HG02642 (cell line): Measurements from ENCODE around the gene CACNA1S.

Source experiments
- ATAC-seq: cut with Tn5 transposase; IDR thresholded peaks from one replicate; pipeline ENCODE4 v1.9.1; 2021; ENCODE audit warnings: mild to moderate bottlenecking; ENCODE audit not compliant: unreplicated experiment, poor library complexity

Gene CACNA1S

DNA sequence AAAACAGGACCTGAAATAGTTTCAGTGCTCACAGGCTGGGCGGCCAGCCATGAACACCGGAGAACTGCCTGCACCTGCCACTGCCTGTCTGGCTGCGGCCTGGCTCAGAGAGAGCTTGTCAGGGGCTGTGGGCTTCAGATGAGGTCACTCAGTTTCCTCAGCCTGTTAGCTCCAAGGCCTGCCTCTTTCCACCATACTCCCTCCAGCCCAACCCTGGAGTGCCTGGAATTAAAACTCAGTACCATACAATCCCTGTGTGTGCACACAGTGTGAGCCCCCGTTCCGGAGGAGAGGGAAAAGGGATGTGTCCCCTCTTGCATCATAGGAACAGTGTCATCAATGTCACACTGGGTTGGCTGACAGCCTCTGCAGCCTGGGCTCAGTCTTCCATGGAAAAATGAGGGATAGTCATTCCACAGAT, 16.2 kb downstream of the CACNA1S start:
- no peak for ATAC-seq

DNA sequence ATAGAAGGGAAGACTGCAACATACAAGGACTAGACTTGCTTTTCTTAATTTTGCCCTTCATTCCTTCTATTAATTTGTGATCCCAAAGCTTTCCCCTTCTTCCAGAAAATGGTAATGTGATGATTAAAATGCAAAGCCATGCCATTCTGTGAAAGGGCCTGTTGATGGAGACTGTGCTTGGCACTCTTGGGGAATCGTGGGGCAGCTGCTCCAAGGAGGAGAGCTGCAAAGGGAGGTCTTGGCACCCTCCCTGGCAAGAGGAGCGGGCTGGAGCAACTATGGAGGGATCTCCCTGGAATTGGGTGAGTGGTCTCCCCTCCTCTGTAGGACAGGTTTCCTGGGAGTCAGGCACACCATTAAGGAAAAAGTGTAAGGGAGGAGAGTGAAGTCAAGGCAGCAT, 16.6 kb downstream of the CACNA1S start:
- no peak for ATAC-seq

DNA sequence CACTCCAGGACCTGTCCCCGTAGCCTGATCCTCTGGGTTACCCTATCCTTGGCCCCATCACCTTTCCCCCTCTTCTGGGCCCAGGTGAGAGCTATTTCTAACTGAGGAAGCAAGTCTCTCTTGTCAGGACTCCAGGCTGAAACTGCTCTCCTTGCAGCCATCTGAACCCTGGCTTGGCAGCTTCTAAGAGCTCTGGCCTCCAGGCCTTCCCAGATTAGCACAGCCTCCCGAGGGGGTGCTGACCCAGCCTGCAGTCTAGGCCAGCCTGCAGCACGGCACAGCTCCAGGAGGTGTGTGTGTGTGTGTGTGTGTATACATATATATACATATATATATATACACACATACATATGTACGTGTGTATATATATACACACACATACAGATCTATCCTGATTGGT, 17.4 kb downstream of the CACNA1S start:
- no peak for ATAC-seq

DNA sequence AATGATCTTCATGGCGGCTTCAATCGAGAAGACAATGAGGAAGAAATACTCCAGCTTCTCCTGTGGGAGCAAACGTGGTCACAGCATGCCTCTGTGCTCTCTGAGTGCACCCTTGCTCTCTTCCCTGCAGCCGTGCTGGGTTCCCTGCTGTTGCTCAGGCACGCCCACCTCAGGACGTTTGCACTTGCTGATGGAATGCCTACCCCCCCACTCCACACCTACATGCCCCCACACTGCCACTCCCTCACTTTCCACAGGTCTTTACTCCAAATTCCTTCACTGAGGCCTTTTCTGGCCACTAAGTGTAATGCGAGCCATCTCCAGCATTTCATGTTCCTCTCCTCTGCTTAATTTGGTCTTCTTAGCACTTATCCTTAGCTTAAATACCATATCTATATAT, 18.3 kb downstream of the CACNA1S start:
- ATAC-seq: no peak

DNA sequence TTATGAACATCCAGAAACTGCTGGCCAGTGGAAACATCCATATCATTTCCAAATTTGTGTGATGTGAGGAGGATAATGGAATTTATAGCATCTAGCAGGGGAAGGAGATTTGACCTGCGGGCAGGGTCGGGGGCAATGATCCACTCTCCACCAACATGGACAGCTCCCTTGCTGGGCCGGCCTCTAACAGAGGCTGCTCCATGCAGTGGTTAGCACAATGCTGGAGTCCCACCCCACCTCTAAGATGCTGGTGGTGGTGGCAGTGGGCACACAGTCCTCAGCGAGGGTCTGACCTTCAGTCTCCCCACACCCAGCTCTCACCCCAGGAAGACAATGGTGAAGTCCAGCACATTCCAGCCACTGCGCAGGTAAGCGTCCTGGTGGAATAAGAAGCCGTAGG, 18.7 kb downstream of the CACNA1S start:
- no peak for ATAC-seq

DNA sequence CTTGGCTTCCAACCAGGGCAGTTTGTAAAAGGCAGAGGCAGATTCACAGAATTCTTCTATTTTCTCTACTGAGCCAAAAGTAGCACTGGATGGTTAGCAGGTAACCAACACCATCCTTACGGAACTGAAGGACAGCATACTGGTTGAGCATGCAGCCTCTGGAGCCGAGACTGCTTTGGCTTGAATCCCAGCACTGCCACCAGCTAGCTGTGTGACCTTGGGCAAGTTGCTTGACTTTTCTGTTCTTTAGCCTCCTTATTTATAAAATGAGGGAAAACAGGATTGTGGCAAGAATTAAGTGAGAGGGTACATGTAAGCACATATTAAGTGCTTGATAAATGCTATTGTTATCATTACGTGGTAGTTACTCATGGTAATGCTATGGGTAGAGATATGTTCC, 19.5 kb downstream of the CACNA1S start:
- no peak for ATAC-seq

DNA sequence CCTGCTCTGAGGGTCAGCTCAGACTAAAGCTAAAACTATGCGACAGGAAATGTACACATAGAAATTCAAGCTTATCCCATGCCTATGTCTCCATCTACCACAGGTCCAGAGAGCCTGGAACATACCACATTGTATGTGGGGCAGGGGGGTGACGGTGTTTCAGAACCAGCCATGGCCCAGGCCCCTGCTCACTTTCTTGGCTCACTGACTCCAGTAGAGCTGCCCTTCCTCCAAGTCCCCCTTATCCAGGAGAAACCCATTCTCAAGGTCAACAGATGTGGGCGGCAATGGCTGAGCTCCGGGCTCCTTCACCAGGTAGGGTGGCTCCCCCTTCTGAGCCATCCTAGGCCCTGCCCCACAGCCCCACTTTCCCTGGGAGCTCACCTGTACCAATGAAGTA, 21.0 kb downstream of the CACNA1S start:
- ATAC-seq: no peak

DNA sequence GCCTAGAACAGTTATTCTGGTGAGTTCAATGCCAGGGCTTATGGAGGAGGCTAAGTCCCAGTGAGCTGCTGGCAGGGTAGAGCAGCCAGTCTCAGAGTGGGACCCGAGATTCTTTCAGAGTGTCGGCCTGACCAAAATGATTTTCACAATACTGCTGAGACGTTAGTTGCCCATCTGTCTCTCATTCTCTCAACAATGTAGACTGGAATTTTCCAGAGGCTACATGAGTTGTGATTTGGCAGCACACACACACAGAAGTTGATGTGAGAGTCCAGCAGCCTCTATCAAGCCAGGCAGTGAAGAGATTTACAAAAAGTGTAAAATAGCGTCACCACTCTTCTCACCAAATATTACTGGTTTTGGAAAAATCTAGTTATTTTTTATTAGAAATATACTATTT, 21.7 kb downstream of the CACNA1S start:
- ATAC-seq: no peak

DNA sequence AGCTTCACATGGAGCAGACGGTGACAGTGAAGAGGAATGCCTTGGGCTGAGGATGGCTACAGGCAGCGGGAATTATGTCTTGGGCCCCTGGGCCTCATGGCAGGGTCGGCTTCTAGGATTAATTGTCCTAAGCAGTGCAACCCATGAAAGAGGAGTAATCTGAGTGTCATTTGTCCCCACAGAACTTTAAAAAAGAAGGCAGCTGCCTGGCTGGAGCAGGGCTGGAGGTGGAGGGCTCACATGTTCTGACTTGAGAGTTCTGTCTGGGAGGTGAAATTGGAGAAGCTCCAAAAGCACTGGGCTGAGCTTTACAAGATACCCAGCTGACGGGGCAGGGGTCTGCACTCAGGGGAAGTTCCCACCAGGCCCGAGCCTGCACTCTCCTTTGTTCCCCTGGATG, 22.6 kb downstream of the CACNA1S start:
- ATAC-seq: no peak

DNA sequence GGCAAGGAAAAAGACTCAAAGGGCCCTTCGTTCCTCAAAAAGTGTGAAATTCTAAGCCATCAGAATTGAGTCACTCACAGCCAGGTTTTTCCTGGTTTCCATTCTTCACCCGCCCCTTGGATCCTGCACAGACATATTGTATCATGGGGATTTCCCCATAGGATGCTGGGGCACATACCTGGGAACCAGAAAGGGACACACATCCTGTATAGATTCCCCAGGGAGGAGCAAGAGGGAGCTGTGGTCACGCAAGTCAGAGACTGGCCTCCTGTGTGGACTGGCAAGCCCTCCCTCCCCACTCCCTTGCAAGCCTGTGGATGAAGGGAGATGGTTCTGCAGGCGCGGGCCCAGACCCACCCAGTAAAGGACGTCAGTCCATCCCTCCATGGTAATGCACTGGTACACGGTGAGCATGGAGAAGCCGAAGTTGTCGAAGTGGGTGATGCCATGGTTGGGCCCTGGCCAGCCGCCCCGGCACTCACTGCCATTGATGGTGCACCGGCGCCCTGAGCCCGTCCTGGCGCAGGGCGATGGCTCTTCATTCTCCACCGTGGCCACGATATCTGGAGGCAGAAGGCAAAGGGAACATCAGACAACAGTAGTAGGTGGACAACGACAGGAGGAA, 23.2 kb downstream of the CACNA1S start:
- no peak for ATAC-seq

DNA sequence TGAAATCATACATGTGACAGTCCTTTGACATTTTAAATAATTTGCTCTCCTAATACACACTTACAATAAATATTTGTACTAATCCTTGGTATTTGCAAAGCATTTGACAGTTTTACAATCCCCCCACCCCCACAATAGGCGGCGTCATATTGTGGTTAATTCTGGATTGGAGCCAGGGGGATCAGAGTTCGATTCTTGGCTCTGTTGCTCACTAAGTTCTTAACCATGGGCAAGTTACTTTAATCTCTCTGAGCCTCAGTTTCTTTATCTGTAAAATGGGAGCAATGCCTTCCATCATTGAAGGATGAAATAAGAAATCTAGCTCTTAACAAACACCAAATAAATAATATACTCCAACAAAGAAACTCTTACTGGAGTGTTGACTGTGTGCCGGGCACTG, 23.8 kb downstream of the CACNA1S start:
- no peak for ATAC-seq

DNA sequence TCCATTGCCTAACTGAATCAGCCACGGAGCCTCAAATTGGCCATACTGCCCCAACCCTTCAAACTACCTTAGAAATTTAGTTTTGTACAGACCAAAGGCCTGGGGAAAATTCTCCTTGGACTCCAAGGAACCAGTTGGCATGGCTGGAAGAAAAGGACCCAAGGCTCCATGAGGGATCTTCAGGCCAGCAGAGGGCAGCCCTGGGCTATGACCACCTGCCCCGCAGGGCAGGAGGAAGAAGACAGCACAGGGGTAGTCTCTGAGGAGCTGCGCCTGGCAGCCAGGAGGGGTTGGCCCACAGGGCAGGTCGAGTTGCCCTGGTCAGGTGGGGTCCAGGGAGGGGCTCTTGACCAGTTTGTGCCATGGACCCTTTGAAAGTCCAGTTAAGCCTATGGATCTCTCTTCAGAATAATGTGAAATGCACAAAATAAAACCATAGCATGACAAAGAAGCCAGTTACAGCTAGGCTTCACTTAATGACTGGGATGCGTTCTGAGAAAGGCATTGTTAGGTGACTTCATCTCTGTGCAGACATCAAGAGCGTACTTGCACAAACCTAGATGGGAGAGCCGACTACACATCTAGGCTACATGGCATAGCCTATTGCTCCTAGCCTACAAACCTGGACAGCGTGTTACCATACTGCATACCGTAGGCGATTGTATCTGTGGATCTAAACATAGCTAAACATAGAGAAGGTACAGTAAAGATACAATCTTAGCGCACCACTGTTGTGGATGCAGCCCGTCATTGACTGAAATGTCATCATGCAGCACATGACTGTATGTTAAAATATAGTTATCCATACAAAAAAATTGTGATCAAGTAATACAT, 26.1 kb downstream of the CACNA1S start:
- no peak for ATAC-seq

DNA sequence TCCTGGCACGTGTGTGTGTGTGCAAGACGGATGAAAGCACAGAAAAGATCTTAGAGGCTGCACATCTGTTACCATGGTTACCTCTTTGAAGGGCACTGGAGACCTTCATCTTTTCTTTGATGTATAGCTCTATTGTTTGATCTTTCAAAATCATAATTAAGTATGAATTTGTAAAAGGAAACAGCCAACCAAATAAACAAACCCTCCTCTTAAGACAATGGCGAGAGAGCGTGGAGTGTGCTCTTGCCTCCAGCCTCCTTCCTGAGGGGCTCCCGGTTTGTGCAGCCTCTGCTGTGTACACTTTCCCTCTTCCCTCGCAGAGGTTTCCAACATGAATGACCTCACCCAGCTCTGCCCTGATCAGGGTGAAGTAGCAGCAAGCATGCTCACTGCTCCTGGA, 27.9 kb downstream of the CACNA1S start:
- no peak for ATAC-seq

DNA sequence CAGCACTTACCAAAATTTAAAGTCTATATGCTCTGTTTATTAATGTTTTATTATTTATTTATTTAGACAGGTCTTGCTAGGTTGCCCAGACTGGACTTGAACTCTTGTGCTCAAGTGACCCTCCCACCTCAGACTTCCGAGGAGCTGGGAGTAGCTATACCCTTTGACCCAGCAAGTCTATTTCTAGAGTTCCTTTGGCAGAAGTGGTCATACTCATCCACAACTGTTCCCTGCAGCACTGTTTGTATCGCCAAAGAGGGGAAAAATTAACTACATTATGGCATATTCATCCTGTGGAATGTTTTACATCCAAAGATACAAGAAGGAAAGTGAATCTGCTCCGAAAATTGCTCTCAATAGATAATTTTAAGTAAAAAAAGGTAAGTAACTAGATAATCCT, 28.5 kb downstream of the CACNA1S start:
- ATAC-seq: no peak

DNA sequence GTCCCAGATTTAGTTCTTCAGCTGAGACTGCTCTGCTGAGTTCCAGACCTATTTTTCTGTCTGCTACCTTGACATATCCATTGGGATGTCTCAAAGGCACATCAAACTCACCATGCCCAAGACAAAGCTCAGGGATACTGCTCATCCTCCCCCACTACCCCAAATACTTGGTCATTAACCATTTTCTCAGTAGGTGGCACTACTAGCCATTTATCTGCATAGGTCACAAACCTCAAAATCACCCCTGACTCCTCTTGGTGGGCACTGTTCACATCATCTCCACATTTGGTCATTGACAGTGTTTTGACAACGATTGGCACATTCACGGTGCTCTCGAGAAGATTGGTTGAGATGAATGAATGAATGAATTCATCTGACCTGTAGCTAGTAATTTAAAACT, 32.1 kb downstream of the CACNA1S start:
- no peak for ATAC-seq

DNA sequence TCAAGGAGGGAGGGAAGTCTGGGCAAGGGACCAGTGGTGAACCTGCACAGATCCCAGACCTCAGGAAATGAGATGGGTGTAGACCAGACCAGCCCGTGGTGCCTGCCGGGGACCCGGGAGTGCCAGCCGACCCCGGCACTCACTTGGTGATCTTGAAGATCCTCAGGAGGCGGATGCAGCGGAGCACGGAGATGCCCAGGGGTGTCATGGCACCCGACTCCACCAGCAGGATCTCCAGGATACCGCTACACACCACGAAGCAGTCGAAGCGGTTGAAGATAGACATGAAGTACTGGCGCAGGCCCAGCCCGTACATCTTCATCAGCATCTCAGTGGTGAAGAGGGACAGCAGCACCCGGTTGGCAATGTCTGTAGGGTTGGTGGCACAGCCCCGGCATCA, 34.5 kb downstream of the CACNA1S start:
- no peak for ATAC-seq

DNA sequence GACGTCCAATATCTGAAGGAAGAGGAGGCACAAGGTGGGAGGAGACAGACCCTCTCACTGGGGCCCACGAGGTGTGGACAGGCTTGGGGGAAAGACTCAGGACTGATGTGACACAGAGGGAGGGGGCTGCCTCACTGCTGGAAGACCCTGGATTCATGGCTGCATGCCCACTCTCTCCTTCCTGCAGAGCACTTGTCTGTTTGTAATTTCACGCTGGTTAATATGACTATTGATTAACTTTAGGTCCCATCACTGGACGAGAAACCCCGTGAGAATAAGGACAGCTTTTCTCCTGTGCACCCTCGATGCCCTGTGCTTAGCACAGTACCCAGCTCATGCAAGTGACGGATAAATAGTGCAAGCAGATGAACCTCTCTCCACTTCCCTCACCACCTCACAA, 35.1 kb downstream of the CACNA1S start:
- ATAC-seq: no peak

DNA sequence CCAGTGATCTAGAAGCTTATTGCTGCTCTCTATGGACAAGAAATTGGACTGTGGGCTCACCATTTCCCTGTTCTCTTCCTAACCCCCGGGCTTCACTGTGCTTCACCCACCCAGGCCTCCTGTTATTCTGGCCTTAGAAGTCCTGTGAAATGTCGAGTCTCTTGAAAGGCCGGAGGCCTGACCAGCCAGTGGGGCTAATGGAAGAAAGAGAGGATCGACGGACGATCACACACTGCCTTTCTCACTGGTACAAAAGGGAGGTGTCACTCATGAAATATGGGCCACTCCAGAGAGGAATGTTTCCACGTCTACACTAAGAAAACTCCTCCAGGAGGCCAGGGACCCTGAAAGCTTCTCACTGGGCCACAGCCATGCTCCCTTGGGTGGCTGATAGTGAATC, 36.1 kb downstream of the CACNA1S start:
- ATAC-seq: no peak

DNA sequence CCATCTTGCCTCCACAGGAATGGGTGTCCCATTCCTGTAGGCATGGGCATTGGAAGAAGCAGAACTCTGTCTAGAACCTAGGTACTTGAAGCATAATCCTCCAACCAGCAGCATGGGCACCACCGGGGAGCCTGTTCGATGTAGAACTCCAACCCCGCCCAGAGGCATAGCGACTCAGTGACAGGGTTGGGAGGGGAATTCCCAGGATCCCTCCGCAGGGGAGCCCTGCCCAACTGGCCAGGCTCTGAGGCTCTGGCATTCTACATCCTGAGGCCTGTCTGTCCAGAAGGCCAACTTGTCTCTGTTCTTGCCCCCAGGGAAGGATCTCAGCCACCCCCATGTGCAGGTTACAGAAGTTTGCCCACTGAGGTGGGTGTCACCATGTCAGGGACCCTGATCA, 38.2 kb downstream of the CACNA1S start:
- no peak for ATAC-seq

DNA sequence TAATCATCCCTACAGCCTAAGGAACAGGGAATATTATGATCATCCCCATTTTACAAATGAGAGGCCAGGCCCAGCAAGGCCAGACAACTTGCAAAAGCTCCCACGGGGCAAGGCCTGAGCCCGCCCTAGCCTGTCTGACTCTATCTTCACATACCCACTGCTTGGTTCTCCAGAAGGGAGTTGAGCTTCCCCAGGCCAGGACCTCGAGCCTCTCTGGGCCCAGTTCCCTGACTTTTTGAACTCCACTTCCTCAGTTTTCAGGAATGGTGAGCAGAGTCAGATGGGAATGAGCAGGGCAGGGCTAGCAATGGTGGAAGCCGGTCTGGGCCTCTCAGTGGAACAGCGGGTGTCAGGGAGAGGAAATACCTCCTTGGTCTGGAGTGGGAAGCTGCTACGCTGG, 39.3 kb downstream of the CACNA1S start:
- no peak for ATAC-seq

DNA sequence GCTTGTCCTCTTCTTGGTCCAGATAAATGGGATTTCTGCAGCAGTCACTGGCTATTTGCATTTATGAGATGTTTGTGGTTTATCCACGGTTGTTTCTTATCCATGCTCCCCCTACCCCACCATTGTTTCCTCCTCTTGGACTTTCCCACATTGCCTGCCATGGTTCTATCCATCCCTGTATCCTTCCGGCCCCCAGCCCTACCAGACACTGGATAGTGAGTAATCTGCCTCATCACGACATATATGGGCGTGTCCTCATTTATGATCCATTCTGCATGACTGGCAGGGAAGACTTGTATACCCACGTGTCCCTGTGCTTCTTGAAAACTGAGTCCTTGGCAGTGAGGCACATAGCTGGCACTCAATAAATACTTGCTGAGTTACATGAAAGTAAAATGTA, 40.1 kb downstream of the CACNA1S start:
- ATAC-seq: no peak

DNA sequence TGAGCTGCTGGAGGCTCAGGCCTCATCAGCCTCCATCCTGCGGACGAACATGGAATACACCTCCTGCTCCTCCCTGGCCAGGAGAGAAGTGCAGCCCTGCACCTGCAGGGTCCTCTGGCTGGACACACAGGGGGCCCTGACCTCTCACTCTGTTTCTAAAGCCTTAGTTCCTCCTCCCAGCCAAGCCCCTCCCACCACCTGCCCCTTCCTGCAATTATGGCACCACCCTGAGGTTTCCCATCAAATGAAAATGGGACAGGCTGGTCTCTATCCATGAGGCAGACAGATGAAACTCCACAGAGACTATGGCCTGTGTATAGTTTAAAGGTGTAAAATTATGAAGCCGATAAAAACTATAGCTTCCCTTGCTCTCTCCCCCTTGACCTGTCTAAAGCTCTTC, 42.6 kb downstream of the CACNA1S start:
- no peak for ATAC-seq
